Embryonic facial prominence (tissue), 1 donor: ENCODE results near the gene ADGRE2.
"Not testable (repeated sequence)": the region's sequence is repeated elsewhere in the genome, so short reads cannot be mapped to it uniquely, and the experiment has no call there.

ENCODE experiments used
- DNase-seq: peaks from one replicate; pipeline ENCODE4 v3.0.0-alpha.2; 2016; ENCODE audit errors: extremely low spot score

Gene ADGRE2

DNA sequence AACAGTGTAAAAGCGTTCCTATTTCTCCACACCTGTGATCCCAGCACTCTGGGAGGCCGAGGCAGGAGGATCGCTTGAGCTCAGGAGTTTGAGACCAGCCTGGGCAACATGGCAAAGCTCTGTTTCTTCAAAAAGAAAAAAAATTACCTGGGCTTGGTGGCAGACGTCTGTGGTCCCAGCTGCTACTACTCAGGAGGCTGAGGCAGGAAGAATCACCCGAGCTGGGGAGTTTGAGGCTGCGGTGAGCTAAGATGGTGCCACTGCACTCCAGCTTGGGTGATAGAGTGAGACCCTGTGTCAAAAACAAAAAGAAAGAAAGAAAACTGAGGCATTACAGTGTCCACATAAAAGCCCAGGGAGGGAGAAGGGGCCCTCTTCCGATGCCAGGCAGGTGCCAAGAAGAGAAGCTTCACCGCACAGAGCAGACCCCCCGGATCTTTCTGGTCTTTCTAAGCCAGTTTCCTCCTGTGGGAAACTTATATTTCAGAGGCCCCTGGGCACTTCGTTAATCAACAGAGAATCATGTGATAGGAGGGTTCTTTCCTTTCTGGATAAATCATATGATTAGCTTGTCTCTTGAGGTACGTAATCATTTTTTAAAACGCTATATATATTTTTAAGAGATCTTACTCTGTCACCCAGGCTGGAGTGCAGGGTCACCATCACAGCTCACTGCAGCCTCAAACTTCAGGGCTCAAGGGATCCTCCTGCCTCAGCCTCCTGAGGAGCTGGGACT, at the start of gene ADGRE2:
ADGRE2 (minus strand) TSS at position 451 of the 736 bp plus-strand sequence. CDS start 1,804 bp downstream, outside the sequence.
- not testable (repeated sequence) for DNase-seq

GRCh38 chr19:14826006-14826405, 47.6 kb upstream of the ADGRE2 start:
- DNase-seq, result no peak

GRCh38 chr19:14821937-14822336, 43.6 kb upstream of the ADGRE2 start:
- DNase-seq, result no peak

- no peak for DNase-seq
These were observed 40.2 kb upstream of the ADGRE2 start for GRCh38 chr19:14818588-14818987.

- no peak for DNase-seq
These were observed 38.7 kb upstream of the ADGRE2 start for GRCh38 chr19:14817052-14817451.

DNA sequence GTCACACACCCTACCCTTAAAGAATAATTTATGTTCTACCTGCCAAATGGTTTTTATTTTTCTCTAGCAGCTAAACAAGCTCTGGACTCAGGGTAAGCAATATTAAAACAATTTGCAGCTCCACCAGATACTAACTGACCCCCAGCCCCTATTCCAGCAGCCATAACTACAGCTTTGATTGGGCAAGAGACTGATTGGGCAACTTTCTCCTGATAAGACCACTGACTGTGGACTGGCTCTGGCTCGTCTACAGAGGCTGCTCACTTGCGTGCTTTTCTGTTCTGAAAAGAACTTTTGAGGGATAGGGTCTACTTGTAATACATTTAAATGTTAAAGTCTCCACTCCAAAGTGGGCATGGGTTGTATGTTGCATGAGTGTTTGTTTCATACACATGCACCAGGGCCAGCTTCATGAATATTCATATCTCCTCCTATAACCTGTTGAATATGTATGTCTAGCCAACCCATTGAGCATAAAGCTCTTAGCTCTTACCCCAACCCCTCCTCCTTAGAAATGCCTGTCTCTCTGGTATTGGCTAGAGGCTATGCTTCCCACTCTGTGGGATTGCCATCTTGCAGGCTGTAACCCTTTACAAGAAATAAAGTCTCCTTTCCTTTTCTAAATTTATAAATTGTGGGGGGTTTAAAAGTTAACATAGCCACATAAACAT, 36.8 kb upstream of the ADGRE2 start:
- DNase-seq, result no peak

- DNase-seq, result no peak
These were observed 31.1 kb upstream of the ADGRE2 start for GRCh38 chr19:14809272-14810057.

GRCh38 chr19:14804765-14805164, 26.4 kb upstream of the ADGRE2 start:
- DNase-seq, result no peak

DNA sequence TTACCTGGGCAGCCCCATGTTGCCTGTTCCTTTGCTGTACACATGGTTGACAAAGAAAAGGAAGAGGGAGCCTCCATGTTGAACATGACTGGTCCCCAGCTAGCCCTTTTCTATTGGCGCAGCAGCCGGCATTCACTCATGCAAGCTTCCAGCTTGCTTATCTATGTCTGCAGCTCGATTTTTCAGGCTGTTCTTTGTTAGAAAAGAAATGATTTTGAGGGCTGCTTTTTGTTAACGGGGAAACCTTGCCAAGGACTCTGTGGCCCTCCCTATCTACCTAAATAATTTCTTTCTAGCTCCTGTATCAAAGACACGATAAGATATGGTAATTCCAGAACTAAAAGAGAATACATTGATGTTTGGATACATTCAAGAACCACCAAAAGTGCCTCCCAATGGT, 20.4 kb upstream of the ADGRE2 start:
- no peak for DNase-seq

DNA sequence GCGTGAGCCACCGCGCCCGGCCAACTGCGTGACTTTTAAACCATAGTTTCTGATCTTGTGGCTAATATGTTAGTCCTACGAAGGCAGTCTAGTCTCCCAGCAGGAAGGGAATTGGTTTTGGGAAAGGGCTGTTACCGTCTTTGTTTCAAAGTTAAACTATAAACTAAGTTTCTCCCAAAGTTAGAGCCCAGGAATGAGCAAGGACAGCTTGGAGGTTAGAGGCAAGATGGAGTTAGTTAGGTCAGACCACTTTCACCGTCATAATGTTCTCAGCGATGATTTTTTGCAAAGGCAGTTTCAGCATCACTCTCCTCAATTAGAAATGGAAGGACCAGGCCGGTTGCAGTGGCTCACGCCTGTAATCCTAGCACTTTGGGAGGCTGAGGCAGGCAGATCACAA, 17.7 kb upstream of the ADGRE2 start:
- DNase-seq, result no peak

GRCh38 chr19:14795078-14795721, 16.8 kb upstream of the ADGRE2 start:
- DNase-seq, result no peak

- DNase-seq, result not testable (repeated sequence)
These were observed 13.9 kb upstream of the ADGRE2 start for GRCh38 chr19:14792250-14792649.

DNA sequence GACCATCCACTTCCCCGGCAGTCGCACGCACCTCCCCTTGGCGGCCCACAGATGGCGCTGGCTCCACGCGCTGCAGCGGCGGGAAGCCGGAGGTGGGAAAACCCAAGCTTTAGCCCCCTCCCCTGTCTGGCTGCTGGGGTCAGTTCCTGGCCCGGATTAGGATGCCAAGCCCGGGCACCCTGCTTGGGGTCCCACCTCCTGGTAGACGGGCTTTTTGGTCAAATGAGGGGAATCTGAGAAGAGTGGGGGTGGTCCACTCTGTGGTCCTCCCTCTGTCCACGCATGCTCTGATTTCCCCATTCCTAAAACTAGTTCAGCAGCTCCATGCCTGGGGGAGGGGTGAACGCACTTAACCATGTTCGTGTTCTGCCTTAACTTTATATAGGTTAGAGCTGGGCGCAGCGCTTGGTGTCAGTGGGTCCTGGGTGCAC, 8.1 kb upstream of the ADGRE2 start:
- no peak for DNase-seq

DNA sequence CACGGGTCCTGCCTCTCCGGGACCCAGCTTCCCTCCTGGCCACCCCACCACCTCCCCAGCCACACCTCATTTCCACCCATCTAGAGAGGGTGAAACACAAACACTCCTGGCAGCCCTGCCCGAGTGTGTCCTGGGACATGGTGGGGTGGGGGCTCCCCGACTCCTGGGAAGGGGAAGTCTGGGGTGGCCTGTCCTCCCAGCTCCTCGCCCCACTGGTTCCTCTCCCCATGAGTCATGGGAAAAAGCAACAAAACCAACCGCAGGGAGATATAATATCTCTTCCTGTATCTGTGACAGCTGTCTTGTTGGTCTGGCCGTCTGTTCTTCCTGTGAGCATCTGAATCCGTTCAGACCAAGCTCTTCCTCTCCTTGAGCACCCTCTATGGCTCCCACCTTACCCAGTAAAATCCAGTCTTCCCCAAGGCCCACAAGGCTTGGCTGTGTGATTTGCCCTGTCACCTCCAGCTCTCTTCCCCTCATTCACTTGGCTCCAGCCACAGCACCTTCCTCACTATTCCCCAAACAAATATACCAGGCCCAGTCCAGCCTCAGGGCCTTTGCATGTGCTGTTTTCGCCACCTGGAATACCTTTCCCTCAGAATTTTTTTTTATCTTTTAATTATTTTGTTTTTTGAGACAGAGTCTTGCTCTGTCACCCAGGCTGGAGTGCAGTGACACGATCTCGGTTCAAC, 6.9 kb upstream of the ADGRE2 start:
- DNase-seq, result not testable (repeated sequence)

DNA sequence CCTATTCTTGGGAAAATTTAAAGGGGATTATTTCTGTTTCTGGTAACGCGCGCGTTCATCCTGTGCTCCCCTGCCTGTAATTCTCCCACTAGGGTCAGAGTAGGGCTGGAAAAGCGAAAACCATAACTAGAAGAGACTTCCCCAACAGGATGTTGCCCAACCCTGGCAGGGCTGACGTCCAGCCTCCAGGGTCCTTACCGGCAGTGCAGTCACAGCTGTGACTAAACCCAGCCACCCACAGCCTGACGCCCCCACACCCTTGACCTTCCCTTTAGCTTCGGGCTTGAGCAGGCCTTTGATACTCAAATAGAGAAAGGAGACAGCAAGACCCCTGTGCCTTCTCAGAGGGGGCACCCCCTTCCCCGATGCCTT, 6.4 kb upstream of the ADGRE2 start:
- not testable (repeated sequence) for DNase-seq

DNA sequence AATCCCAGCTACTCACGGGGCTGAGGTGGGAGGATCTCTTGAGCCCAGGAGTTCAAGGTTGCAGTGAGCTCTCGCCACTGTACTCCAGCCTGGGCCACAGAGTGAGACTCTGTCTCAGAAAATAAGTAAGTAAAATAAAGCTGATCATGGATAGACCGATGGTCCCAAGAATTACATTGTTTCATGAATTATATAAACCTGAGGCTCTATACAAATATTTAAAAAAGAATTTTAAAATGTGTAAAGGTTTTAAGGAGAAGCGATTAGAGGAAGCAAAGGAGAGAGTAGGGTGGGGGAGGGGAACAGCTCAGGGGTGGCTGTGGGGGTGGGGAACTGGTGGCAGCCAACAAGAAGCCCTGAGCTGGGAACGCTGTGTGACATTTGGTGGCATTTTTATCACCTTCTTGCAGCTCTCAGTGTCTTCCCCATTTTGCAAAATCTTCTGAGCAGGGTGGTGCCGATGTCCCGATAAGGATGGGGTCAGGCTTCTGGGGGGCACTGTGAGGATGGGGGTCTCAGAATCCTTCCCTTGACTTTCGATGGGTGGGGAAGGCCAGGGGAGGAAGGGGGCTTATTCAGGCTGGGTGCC, 5.1 kb upstream of the ADGRE2 start:
- not testable (repeated sequence) for DNase-seq

- no peak for DNase-seq
These were observed 4.5 kb upstream of the ADGRE2 start for GRCh38 chr19:14782626-14783409.

GRCh38 chr19:14781713-14782536, 3.6 kb upstream of the ADGRE2 start:
- not testable (repeated sequence) for DNase-seq

DNA sequence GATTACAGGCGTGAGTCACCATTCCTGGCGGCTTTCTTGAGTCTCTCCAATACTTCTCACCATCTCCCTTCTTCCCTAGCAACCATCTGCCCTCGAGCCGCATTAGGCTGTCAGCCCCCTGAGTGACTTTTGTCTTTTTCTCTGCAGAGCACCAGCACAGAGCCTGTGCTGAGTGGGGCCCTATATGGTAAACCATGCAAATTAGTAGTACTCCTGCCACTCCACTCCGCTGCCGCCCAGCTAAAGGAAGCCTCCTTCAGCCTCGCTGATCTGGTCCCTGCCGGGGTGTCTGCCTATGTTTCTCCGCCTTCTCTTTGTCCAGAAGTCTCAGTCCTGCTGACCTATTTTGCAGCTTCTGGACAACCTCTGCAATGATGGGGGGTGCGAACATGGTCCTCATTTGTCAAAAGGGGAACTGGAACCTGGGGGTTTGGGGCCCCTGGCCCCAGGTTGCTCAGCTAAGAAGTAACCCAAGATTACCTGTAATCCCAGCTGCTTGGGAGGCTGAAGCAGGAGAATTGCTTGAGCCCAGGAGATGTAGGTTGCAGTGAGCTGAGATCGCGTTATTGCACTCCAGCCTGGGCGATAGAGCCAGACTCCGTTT, 2.4 kb upstream of the ADGRE2 start:
- not testable (repeated sequence) for DNase-seq
